ENCODE data around the gene TTN.

Gene TTN

GRCh38 chr2:178718283-178718682 lies 88.9 kb downstream of the TTN start:
- no peaks in the 10 kb centered on the region for H3K9me3 Mint-ChIP-seq
- H3K27ac Mint-ChIP-seq = no peak overlapping the region
- H3K27me3 Mint-ChIP-seq (ENCODE audit: low read depth) = no peaks in the 10 kb centered on the region
- H3K4me3 Mint-ChIP-seq = no peak overlapping the region
- no peaks in the 10 kb centered on the region for H3K4me1 Mint-ChIP-seq
- TF ChIP-seq, protein P1, sequence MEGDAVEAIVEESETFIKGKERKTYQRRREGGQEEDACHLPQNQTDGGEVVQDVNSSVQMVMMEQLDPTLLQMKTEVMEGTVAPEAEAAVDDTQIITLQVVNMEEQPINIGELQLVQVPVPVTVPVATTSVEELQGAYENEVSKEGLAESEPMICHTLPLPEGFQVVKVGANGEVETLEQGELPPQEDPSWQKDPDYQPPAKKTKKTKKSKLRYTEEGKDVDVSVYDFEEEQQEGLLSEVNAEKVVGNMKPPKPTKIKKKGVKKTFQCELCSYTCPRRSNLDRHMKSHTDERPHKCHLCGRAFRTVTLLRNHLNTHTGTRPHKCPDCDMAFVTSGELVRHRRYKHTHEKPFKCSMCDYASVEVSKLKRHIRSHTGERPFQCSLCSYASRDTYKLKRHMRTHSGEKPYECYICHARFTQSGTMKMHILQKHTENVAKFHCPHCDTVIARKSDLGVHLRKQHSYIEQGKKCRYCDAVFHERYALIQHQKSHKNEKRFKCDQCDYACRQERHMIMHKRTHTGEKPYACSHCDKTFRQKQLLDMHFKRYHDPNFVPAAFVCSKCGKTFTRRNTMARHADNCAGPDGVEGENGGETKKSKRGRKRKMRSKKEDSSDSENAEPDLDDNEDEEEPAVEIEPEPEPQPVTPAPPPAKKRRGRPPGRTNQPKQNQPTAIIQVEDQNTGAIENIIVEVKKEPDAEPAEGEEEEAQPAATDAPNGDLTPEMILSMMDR (IDR thresholded peaks at IDR 0.05; ENCODE audit: unreplicated experiment in 3 of 3) = no peak
- no peaks in the 10 kb centered on the region for H3K36me3 Mint-ChIP-seq (ENCODE audit: low read depth)

DNA sequence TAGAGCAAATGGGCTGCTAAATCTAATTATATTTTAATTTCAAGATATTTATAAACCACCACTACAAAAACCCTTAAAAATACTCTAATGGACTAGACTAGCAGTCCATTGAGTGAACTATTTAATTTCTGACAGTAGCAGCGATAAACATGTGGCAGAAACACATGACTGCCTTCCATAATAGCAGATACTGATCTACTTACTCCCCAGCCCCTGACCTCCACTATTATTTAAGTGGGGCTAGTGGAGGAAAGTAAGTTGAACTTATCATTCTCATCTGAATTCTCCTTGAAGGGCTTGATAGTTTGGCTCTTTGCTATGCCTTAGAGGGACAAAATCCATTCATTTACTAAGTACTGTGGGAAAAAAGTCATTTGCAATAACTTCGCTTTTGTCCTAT lies 90.8 kb downstream of the TTN start:
- no peak overlapping the region for H3K27ac Mint-ChIP-seq
- H3K4me1 Mint-ChIP-seq = no peaks in the 10 kb centered on the region
- TF ChIP-seq, protein P1 (IDR thresholded peaks at IDR 0.05; ENCODE audit: unreplicated experiment in 3 of 3) = no peak
- no peaks in the 10 kb centered on the region for H3K9me3 Mint-ChIP-seq
- H3K27me3 Mint-ChIP-seq (ENCODE audit: low read depth) = no peaks in the 10 kb centered on the region
- H3K4me3 Mint-ChIP-seq = no peak overlapping the region
- no peaks in the 10 kb centered on the region for H3K36me3 Mint-ChIP-seq (ENCODE audit: low read depth)

DNA sequence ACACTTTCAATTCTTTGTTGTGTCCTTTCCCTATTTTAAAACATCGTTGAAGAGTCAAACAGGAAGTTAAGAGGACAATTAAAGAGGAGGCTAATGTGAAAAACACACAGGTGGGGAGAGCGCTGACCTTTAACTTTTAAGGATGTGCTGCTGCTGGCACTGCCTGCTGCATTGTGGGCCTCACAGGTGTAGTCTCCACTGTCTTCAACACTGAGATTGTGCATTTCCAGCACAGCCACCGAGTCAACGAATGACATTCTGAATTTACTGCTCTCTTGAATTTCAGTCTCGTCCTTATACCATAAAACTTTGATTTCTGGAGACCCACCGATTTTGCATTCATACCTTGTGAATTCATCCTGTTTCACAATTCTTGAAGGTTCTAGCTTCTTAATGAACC lies 91.9 kb downstream of the TTN start:
- Mint-ChIP-seq H3K36me3 (ENCODE audit: low read depth) (no peaks in the 10 kb centered on the region), H3K27ac (no peak overlapping the region)
- TF ChIP-seq, protein P1 (IDR thresholded peaks at IDR 0.05; ENCODE audit: unreplicated experiment in 3 of 3) = no peak

GRCh38 chr2:178707476-178707875 lies 99.7 kb downstream of the TTN start:
- H3K9me3 Mint-ChIP-seq = no peaks in the 10 kb centered on the region
- H3K4me3 Mint-ChIP-seq = no peak overlapping the region
- H3K36me3 Mint-ChIP-seq (ENCODE audit: low read depth) = no peaks in the 10 kb centered on the region
- no peak overlapping the region for H3K27ac Mint-ChIP-seq
- TF ChIP-seq, protein P1 (IDR thresholded peaks at IDR 0.05; ENCODE audit: unreplicated experiment in 3 of 3) = no peak
- H3K4me1 Mint-ChIP-seq = no peaks in the 10 kb centered on the region
- no peaks in the 10 kb centered on the region for H3K27me3 Mint-ChIP-seq (ENCODE audit: low read depth)

More for the DNA sequence above, 91.9 kb downstream of the TTN start:
- H3K9me3 Mint-ChIP-seq = no peaks in the 10 kb centered on the region
- H3K27me3 Mint-ChIP-seq (ENCODE audit: low read depth) = no peaks in the 10 kb centered on the region
- no peak overlapping the region for H3K4me3 Mint-ChIP-seq
- H3K4me1 Mint-ChIP-seq = no peaks in the 10 kb centered on the region

DNA sequence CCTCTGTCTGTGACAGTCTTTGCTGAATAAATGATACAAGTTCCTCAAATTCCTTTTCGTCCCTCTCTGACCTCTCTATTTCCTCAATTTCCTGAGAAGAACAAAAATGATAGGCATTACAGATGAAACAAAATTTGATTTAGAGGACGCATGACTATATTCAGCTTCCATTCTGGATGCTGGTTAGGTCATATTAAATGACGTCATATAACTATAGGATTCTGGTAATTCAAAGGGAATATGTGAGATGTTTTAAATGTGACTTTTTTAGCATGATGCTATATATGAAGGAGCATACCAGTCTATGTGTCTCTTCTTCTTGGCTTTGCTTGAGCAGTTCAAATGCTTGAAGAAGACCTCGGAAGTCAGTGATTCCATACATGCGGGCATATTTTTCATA lies 102.3 kb downstream of the TTN start:
- Mint-ChIP-seq H3K27ac (no peak overlapping the region), H3K4me1 (no peaks in the 10 kb centered on the region), H3K36me3 (ENCODE audit: low read depth) (no peaks in the 10 kb centered on the region), H3K9me3 (no peaks in the 10 kb centered on the region), H3K27me3 (ENCODE audit: low read depth) (no peaks in the 10 kb centered on the region), H3K4me3 (no peak overlapping the region)
- TF ChIP-seq, protein P1 (IDR thresholded peaks at IDR 0.05; ENCODE audit: unreplicated experiment in 3 of 3) = no peak

- Mint-ChIP-seq H3K27me3 (ENCODE audit: low read depth) (no peaks in the 10 kb centered on the region), H3K36me3 (ENCODE audit: low read depth) (no peaks in the 10 kb centered on the region), H3K9me3 (no peaks in the 10 kb centered on the region), H3K27ac (no peak overlapping the region), H3K4me3 (no peak overlapping the region), H3K4me1 (no peaks in the 10 kb centered on the region)
- TF ChIP-seq, protein P1 (IDR thresholded peaks at IDR 0.05; ENCODE audit: unreplicated experiment in 3 of 3) = no peak
Observed at GRCh38 chr2:178702361-178702760, 104.9 kb downstream of the TTN start.
